Central memory CD8-positive, alpha-beta T cell (primary cell): ENCODE results near the gene FXYD5.

Source experiments
- ATAC-seq: fragments of 150-1000 bp; cut with Tn5 transposase; replicated peaks from 2 replicates; pipeline ENCODE4 v1.10.0; 2022; ENCODE audit warnings: mild to moderate bottlenecking, moderate FRiP score, moderate number of reproducible peaks; ENCODE audit not compliant: poor library complexity, severe bottlenecking; ENCODE audit errors: extremely low read depth
- DNase-seq, 2 donors: peaks; one replicate each; pipeline ENCODE4 v3.0.0; 2021; ENCODE audit warnings: low spot score in 2 of 2
- H3K27ac Mint-ChIP-seq: one replicate; pipeline ENCODE4 v1.8.0; 2022; ENCODE audit warnings: low read depth, mild to moderate bottlenecking, moderate library complexity, mixed read lengths
- H3K27me3 Mint-ChIP-seq: one replicate; pipeline ENCODE4 v1.8.0; 2022; ENCODE audit warnings: mixed read lengths
- H3K36me3 Mint-ChIP-seq: one replicate; pipeline ENCODE4 v1.8.0; 2022; ENCODE audit warnings: mild to moderate bottlenecking, moderate library complexity, mixed read lengths; ENCODE audit not compliant: insufficient read depth
- H3K4me1 Mint-ChIP-seq: one replicate; pipeline ENCODE4 v1.8.0; 2022; ENCODE audit warnings: mixed read lengths
- H3K4me3 Mint-ChIP-seq: one replicate; pipeline ENCODE4 v1.8.0; 2022; ENCODE audit warnings: mild to moderate bottlenecking, moderate library complexity, mixed read lengths
- H3K9me3 Mint-ChIP-seq: one replicate; pipeline ENCODE4 v1.8.0; 2022; ENCODE audit warnings: mixed read lengths

Gene FXYD5

GRCh38 chr19:35159606-35160005 lies 5.1 kb downstream of the FXYD5 start:
- H3K27ac Mint-ChIP-seq: no peak overlapping the region
- H3K36me3 Mint-ChIP-seq: peaks cover 75% of the 10 kb centered on the region
- H3K27me3 Mint-ChIP-seq: no peaks in the 10 kb centered on the region
- H3K9me3 Mint-ChIP-seq: no peaks in the 10 kb centered on the region
- ATAC-seq (no peak), DNase-seq (no peak)
- H3K4me1 Mint-ChIP-seq: peaks cover 41% of the 10 kb centered on the region
- no peak overlapping the region for H3K4me3 Mint-ChIP-seq

GRCh38 chr19:35160629-35161433 lies 6.3 kb downstream of the FXYD5 start:
- H3K4me3 Mint-ChIP-seq: no peak overlapping the region
- H3K9me3 Mint-ChIP-seq: no peaks in the 10 kb centered on the region
- no peak overlapping the region for H3K27ac Mint-ChIP-seq
- peaks cover 30% of the 10 kb centered on the region for H3K4me1 Mint-ChIP-seq
- no peaks in the 10 kb centered on the region for H3K27me3 Mint-ChIP-seq
- ATAC-seq (no peak), DNase-seq (no peak)
- H3K36me3 Mint-ChIP-seq: peaks cover 76% of the 10 kb centered on the region

GRCh38 chr19:35161434-35161743 lies 6.9 kb downstream of the FXYD5 start:
- ATAC-seq: no peak
- peaks cover 78% of the 10 kb centered on the region for H3K36me3 Mint-ChIP-seq

GRCh38 chr19:35162471-35163326 lies 8.2 kb downstream of the FXYD5 start:
- no peak for ATAC-seq
- Mint-ChIP-seq H3K4me1 (peaks cover 32% of the 10 kb centered on the region), H3K9me3 (no peaks in the 10 kb centered on the region), H3K4me3 (no peak overlapping the region), H3K27ac (peak overlapping the region; percentile 25), H3K36me3 (peaks cover 83% of the 10 kb centered on the region), H3K27me3 (no peaks in the 10 kb centered on the region)
- no peak for DNase-seq

More at GRCh38 chr19:35161434-35161743, 6.9 kb downstream of the FXYD5 start:
- no peak overlapping the region for H3K27ac Mint-ChIP-seq
- H3K4me1 Mint-ChIP-seq: peaks cover 26% of the 10 kb centered on the region
- H3K27me3 Mint-ChIP-seq: no peaks in the 10 kb centered on the region
- no peak for DNase-seq
- H3K9me3 Mint-ChIP-seq: no peaks in the 10 kb centered on the region
- H3K4me3 Mint-ChIP-seq: no peak overlapping the region

- Mint-ChIP-seq H3K36me3 (peaks cover 79% of the 10 kb centered on the region), H3K9me3 (no peaks in the 10 kb centered on the region), H3K27ac (no peak overlapping the region), H3K4me3 (no peak overlapping the region), H3K4me1 (peaks cover 28% of the 10 kb centered on the region), H3K27me3 (no peaks in the 10 kb centered on the region)
- no peak for DNase-seq
- ATAC-seq: no peak
Observed at GRCh38 chr19:35164418-35164817, 9.9 kb downstream of the FXYD5 start.

GRCh38 chr19:35165200-35166058 lies 10.9 kb downstream of the FXYD5 start:
- Mint-ChIP-seq H3K4me3 (no peak overlapping the region), H3K27ac (peak overlapping the region; percentile 60)
- ATAC-seq: no peak

GRCh38 chr19:35166100-35167063 lies 11.8 kb downstream of the FXYD5 start:
- H3K27ac Mint-ChIP-seq: peak overlapping the region; percentile 95
- no peaks in the 10 kb centered on the region for H3K9me3 Mint-ChIP-seq
- H3K4me1 Mint-ChIP-seq: peaks cover 25% of the 10 kb centered on the region
- ATAC-seq: no peak
- H3K27me3 Mint-ChIP-seq: no peaks in the 10 kb centered on the region
- peak in 1 of 2 donors; percentile 7 for DNase-seq
- no peak overlapping the region for H3K4me3 Mint-ChIP-seq
- H3K36me3 Mint-ChIP-seq: peaks cover 66% of the 10 kb centered on the region

More at GRCh38 chr19:35165200-35166058, 10.9 kb downstream of the FXYD5 start:
- H3K9me3 Mint-ChIP-seq: no peaks in the 10 kb centered on the region
- H3K4me1 Mint-ChIP-seq: peaks cover 28% of the 10 kb centered on the region
- no peak for DNase-seq
- H3K36me3 Mint-ChIP-seq: peaks cover 75% of the 10 kb centered on the region
- no peaks in the 10 kb centered on the region for H3K27me3 Mint-ChIP-seq

GRCh38 chr19:35167251-35168119 lies 12.9 kb downstream of the FXYD5 start:
- DNase-seq: peak in 1 of 2 donors; percentile 5
- Mint-ChIP-seq H3K4me3 (no peak overlapping the region), H3K4me1 (peaks cover 17% of the 10 kb centered on the region), H3K27me3 (no peaks in the 10 kb centered on the region), H3K9me3 (no peaks in the 10 kb centered on the region), H3K36me3 (peaks cover 57% of the 10 kb centered on the region), H3K27ac (peak overlapping the region; percentile 95)
- ATAC-seq: no peak

GRCh38 chr19:35168196-35168595 lies 13.7 kb downstream of the FXYD5 start:
- Mint-ChIP-seq H3K36me3 (peaks cover 51% of the 10 kb centered on the region), H3K9me3 (no peaks in the 10 kb centered on the region), H3K27ac (peak overlapping the region; percentile 95), H3K4me1 (peaks cover 17% of the 10 kb centered on the region), H3K27me3 (no peaks in the 10 kb centered on the region), H3K4me3 (no peak overlapping the region)
- DNase-seq (no peak), ATAC-seq (no peak)

- Mint-ChIP-seq H3K9me3 (no peaks in the 10 kb centered on the region), H3K27ac (peak overlapping the region; percentile 77), H3K4me1 (peaks cover 17% of the 10 kb centered on the region), H3K27me3 (no peaks in the 10 kb centered on the region), H3K36me3 (peaks cover 41% of the 10 kb centered on the region), H3K4me3 (no peak overlapping the region)
- no peak for ATAC-seq
- DNase-seq: peak in 1 of 2 donors; percentile 4
Observed at GRCh38 chr19:35169221-35169995, 14.9 kb downstream of the FXYD5 start.
